SK-N-MC (cell line): Measurements from ENCODE around the gene TGFA.

Source experiments
- EZH2 ChIP-seq: fragments of 200-600 bp; sonication (generic); IDR thresholded peaks from one replicate; pipeline ENCODE4 v1.6.1; 2017; ENCODE audit warnings: antibody characterized with exemption
- FOXP2 ChIP-seq: optimal IDR thresholded peaks from 2 replicates; pipeline ENCODE3; 2011; ENCODE audit warnings: mild to moderate bottlenecking, moderate library complexity; ENCODE audit not compliant: insufficient read depth; ENCODE audit errors: extremely low read length, control extremely low read depth
- POLR2AphosphoS5 ChIP-seq: IDR thresholded peaks from 2 replicates; pipeline ENCODE4 v1.6.1; 2012; ENCODE audit warnings: mild to moderate bottlenecking, low read depth, low read length, borderline replicate concordance

DNA sequence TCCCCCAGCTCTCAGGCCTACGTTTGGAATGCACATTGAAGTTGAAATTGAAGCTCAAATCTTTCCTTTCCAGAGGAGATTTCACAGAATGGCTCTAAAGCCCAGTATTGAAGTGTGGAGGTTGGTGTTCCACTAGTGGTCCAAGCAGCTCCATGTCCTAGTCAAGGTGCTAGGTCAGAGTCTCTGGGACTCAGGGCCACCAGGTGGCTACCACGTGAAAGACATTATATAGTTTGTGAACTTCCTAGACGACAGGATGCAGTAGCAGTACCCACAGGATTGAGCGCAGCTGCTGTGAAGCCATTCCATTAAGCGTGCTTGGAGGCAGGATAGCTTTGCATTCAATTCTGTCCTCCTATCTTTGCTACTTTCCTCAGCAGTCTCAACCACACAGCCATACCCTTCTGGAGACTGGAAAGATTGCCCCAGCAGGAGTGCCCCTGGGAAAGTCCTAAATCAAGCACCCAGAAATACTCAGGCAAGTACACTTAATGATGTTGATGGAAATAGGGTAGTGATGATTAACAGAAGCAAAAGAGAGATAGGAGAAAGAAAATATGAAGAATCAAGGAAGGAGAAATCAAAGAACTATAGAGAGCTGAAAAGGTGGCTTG, 4.7 kb upstream of the TGFA start:
- TF ChIP-seq POLR2AphosphoS5 = no peak
- no peak for TF ChIP-seq EZH2
- no peak for TF ChIP-seq FOXP2
